Left forelimb (tissue), 1 donor: ENCODE results near the gene DCAF4.

Experiments
- DNase-seq: peaks from one replicate; pipeline ENCODE4 v3.0.0-alpha.2; 2018; ENCODE audit warnings: low spot score

Gene DCAF4

DNA sequence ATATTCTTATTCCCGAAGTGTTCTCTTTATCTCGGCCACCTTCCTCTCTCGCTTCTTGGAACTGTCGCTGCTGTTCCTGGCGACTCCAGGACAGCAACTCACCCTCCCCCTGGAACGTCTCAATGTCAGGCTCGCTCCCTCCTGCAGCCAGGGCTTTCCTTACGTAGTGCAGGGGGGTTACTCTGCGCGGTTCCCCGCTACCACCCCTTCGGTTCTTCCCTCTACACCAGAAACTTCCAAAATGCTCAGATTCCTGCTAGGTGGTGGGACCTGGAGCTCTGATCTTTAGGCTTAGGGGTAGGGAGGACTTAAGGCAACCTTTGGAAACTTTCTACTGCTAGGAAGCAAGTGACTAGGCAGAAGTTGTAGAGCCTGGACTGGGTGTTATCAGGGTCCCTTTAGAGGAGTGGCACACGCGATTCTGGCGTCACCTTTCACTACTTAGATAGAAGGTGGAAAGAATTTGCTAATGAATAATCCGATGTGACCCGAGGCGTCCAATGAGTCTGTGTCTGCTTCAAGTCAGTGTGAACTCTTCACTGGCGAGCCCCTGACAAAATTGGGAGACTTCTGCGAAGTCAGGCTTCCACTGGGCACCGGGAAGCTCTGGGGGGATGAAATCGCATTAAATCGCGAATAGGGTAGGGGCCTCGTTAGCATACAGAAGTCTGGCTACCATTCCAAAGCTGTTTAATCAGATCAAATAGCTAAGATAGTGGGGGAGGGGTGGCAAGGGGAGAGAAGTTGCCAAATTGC lies 31.5 kb upstream of the DCAF4 start:
- peak; percentile 54 for DNase-seq

GRCh38 chr14:72898448-72898847 lies 27.8 kb upstream of the DCAF4 start:
- no peak for DNase-seq

DNA sequence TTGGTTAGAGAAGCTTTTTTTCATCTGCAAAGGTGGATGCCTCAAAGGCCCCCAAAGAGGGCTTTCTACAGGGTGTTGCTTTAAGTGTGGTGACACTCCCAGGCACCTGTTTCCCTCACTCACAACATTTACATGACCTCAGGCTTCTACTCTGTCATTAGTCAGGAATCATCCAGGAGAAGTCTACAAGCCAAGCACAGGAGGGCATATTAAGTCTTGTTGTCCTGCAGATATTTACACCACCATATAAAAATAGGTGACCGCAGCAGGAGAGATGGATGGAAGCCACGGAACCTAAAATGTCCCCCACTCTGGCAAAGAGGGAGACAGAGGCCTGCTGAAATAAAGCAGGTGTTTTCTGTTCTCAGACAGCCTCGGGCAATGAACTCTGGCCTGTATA lies 24.9 kb upstream of the DCAF4 start:
- DNase-seq = no peak

DNA sequence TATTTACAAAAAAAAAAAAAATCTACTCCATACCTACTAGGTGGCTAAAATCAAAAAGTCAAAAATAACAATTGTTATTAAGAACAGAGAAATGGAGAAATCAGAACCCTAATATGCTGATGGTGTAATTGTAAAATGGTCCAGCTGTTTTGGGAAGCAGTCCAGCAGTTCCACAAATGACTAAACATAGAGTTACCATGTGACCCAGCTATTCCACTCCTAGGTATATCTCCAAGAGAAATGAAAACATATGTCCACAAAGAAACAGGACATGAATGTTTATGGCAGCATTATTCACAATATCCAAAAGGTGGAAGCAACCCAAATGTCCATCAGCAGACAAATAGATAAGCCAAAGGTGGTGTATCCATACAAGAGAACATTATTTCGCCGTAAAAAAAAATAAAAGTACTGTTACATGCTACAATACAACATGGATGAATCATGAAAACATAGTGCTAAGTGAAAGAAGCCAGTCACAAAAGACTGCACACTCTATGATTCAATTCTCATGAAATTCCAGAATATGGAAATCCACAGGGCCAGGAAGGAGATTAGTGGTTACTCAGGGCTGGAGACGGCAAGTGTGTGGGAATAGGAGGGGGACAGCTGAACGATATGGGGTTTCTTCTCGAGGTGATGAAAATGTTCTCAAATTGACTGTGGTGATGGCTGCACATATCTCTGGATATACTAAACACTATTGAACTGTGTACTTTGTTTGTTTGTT lies 23.3 kb upstream of the DCAF4 start:
- no peak for DNase-seq

DNA sequence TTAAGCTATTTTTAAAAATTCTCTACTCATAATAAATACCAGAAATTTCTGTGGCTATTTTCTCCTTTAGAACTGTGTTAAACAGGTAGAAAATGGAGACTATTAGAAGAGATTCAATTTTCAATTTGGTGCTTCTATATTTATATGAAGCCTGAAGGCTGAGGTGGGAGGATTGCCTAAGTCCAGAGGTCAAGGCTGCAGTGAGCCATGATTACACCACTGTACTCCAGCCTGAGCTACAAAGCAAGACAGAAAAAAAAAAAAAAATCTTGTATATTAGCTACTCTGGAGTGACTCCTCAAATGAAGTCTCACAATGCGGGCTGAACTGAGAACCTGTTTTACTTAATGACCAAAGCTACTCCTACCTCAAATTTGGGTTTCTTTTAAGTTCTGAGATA lies 22.5 kb upstream of the DCAF4 start:
- no peak for DNase-seq

DNA sequence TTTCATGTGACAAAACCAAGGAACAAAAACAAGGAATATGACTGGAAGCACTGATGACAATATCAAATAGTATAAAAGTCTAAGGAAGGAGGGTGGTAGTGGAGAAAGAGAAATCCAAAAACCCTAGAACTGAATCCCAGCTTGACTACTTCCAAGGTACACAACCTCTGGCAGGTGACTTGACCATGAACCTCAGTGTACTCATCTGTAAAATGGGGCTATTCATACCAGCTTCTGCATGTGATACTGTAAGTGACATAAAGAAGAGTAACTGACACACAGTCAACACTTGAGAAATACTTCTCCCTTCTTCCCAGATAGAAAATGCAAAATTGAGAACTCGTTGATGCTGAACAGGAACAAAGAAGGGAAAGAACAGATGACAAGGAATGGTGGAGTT lies 22.0 kb upstream of the DCAF4 start:
- no peak for DNase-seq

DNA sequence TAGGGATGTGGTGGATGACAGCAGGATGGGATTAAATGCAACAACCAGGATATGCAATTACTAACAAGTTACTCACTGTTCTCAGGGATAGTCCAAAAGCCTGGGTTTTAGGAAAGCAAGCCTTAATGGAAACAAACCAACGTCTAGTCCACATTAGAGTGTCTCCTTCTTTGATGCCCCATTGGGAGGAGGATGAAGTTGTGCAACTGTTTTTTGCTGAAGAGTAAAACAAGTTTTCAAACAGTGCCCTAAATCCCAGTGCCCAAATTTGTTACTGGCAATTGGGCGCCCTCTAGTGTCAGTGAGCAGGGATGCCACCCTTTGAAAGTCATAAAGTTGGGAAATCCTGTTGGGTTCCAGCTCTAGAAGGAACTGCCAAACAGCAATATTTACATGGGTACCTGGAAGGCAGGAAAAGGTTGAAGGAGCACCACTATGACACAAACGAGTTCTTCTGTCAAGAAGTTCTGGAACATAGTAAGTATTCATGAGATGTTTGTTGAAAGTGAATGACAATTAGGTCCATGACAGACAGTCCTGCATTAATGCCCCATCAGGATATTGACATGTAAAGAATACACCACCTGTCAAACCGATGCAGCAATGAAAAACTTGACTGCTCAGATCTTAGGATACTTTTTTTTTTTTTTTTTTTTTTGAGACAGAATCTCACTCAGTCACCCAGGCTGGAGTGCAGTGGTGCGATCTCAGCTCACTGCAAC lies 21.3 kb upstream of the DCAF4 start:
- DNase-seq = no peak

GRCh38 chr14:72906316-72906715 lies 19.9 kb upstream of the DCAF4 start:
- no peak for DNase-seq

DNA sequence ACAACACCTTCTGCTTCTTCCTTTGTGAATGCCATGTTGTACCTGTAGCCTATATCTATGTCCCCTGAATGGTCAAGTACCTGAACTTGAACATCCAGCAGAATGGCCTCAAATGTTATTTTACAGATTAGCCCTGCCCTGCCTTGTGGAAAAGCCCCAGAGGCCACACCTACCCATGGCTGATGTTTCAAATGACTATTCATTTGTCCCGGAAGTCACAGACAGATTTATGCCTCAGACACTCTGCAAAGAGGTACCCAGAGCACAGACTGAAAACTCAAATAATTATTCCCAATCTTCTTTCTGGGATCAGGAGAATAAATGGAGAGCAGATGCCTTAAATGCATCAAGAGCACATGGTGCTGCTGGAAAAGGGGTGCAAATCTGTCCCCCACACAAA lies 19.4 kb upstream of the DCAF4 start:
- DNase-seq = no peak

GRCh38 chr14:72907886-72908285 lies 18.4 kb upstream of the DCAF4 start:
- no peak for DNase-seq

GRCh38 chr14:72909163-72909562 lies 17.1 kb upstream of the DCAF4 start:
- DNase-seq = no peak

DNA sequence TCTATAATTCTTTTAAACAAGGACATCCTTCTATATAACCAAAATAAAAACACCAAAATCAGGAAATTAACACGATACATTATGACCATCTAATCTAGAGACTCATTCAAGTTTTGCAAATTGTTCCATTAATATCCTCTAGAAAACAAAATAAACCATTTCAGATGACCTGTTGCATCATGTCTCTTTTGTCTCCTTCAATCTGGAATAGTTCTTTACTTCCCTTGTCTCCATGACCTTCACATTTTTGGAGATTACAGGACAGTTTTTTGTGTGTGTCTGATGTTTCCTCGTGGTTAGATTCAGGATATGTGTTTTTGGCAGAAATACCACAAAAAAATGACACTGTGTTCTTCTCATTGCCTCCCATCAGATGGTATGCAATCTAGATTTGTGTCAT lies 12.5 kb upstream of the DCAF4 start:
- DNase-seq = no peak

DNA sequence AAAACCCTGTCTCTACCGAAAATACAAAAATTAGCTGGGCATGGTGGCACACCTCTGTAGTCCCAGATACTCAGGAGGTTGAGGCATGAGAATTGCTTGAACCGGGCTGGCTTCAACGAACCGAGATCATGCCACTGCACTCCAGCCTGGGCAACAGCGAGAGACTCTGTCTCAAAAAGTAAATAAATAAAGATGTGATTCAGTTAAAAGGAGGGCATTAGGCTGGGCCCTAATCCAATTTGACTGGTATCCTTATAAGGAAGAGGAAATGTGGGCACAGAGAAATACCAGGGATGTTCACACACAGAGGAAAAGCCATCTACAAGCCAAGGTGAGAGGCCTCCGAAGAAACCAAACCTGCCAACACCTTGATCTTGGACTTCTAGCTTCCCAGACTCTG lies 10.1 kb upstream of the DCAF4 start:
- no peak for DNase-seq

DNA sequence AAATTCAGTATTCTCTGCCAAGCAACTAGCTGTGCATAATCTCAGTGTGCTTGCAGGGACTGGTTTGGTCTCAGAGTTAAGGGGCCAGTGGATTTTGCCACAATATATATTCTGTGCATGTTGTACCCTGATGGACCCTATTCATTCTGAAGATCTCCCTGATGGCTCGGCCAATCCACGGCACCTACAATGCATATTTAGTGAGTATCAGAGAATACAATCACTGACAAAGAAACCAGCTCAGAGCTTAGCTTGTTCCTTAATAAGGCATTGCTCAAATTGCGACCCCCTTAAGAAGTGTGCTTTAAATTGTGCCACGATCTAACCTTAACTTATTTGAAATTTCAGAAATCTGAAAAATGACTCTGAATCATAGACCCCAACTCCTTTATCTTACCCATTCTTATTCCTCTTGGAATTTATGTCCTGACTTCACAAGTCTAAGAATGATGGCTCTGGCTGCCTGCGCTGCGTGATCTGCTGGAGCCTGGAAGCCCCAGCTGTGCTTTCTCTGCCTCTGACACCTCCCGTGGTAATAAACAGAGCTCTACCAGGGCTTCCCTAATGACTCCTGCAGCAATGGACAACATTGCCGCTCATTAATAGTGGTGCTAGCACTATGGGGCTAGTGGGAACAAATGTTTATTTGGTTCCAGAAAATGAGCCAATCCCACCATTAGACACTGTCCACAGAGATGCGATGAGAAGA lies 9.0 kb upstream of the DCAF4 start:
- DNase-seq = no peak

GRCh38 chr14:72920008-72920407 lies 6.3 kb upstream of the DCAF4 start:
- DNase-seq = no peak

DNA sequence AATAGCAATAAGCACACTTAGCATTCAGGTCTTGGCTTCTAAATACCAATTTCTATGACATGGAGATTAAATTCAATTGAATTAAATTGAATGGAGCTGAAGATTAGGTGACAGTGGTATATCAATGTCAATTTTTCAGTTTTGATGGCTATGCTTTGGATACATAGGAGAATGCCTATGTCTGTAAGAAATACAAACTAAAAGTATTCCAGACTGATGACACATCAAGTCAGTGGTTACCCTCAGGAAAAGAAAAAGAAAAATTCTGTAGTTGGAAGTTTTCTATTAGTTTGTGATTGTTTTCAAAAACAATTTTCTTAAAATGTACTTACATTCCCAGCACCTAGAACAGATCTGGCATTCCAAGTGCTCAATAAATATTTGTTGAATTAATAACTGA lies 4.9 kb upstream of the DCAF4 start:
- DNase-seq = no peak

- DNase-seq = no peak
Observed at GRCh38 chr14:72924337-72924736, 1.9 kb upstream of the DCAF4 start.

DNA sequence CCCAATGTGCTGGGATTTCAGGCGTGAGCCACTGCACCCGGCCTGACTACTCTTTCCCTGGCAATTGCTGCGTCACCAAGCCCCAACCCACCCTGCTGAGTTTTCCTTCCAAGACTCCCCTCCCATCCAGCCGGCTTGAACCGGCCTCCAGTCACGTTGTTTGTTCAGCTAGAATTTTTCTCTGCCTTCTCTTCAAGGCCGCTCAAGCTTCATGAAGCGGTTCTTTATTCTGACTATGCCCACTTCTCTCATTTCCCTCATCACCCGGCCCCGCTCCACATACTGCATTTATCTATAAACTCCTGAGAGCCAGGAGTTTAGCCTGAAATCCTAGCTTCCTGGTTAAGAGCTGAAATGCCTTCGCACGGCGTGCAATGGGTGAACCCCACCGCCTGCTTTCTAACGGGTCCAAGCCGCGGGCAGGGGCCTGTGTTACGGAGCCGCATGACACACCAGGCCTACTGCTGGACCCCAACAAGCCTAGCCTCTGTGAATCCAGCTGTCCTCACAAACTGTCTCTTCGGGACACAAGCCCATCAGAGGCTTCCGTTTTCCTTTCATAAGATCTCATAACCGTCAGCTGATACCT lies 999 bp upstream of the DCAF4 start:
- DNase-seq = no peak

- DNase-seq = no peak
Observed at GRCh38 chr14:72925815-72926291, 411 bp upstream of the DCAF4 start.

- DNase-seq = no peak
Observed at GRCh38 chr14:72928872-72929271, 2.6 kb downstream of the DCAF4 start.

DNA sequence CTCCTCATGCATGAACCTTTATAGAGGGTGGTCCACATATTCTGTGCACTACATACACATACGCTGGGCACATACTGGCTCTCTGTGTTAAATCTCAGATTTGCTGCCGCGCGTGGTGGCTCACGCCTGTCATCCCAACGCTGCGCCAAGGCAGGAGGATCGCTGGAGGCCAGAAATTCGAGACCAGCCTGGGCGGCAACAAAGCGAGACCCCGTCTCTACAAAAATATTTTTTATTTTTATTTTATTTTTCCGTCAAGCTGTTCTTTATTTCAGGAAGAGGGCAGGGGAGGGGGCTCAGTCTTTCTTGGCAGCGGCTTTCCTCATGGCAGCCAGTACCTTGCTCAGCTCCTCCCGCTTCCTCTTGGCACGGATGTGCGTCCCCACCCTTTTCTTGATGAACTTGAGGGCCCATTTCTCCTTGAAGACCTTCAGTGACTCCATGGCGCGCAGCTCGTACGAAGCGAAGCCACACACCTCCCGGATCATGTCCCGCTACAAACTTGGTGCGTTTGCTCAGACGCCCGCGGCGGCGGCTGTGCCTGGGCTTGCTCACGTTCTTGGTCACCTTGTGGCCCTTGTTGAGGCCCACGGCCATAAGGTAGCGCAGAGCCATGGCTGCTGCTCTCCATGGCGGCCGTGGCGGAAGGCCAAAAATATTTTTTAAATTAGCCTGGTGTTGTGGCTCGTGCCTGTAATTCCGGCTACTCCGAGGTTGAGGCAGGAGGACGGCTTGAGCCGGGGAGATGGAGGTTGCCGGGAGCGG lies 3.2 kb downstream of the DCAF4 start:
- DNase-seq = no peak
